K562 (cell line): ENCODE data around the gene LUC7L. TPM values are rescaled to one million over a fixed set of nuclear protein-coding genes. Genes with fewer than 3 reads are reported as not detected.

Source experiments
- CBFA2T2 ChIP-seq: fragments of 450-650 bp; conservative IDR thresholded peaks from 2 replicates; pipeline ENCODE4 v1.6.1; 2017; ENCODE audit warnings: mild to moderate bottlenecking
- CBFA2T3 ChIP-seq: fragments of 450-650 bp; IDR thresholded peaks from 2 replicates; pipeline ENCODE4 v1.6.1; 2017
- EP300 ChIP-seq: IDR thresholded peaks from 2 replicates; pipeline ENCODE4 v1.6.1; 2012; ENCODE audit warnings: low read length, improper control_type of control experiment
- HMGN3 ChIP-seq: IDR thresholded peaks from 2 replicates; pipeline ENCODE4 v1.6.1; 2011; ENCODE audit warnings: borderline replicate concordance, low read depth, mild to moderate bottlenecking, mixed read lengths, low read length; ENCODE audit not compliant: insufficient read length; ENCODE audit errors: extremely low read depth
- MCM2 ChIP-seq: fragments of 450-650 bp; IDR thresholded peaks from 2 replicates; pipeline ENCODE4 v1.6.1; 2017; ENCODE audit warnings: low read depth, mild to moderate bottlenecking
- MYC ChIP-seq, 2 experiments: fragments of 250-450 bp in 1 of 2; sonication (Bioruptor Pico) in 1 of 2; IDR thresholded peaks; 2 replicates each; pipeline versions ENCODE4 v1.5.1 to v1.6.1; 2012 to 2021; ENCODE audit warnings: low read depth in 2 of 2, borderline replicate concordance in 1 of 2, improper control_type of control experiment in 1 of 2, low read length in 1 of 2, mild to moderate bottlenecking in 1 of 2, moderate library complexity in 1 of 2
- NFXL1 ChIP-seq: fragments of 450-650 bp; formaldehyde crosslinking; IDR thresholded peaks from 2 replicates; pipeline ENCODE4 v1.4.0; 2021; ENCODE audit warnings: mild to moderate bottlenecking
- PML ChIP-seq: IDR thresholded peaks from 2 replicates; pipeline ENCODE4 v1.6.1; 2012; ENCODE audit warnings: low read length, inconsistent platforms
- TARDBP ChIP-seq: fragments of 450-650 bp; IDR thresholded peaks from 2 replicates; pipeline ENCODE4 v1.6.1; 2016
- YY1 ChIP-seq, 3 experiments: IDR thresholded peaks; 2 replicates each; pipeline ENCODE4 v1.6.1; 2011; ENCODE audit warnings: low read length in 2 of 3, mild to moderate bottlenecking in 2 of 3, moderate library complexity in 2 of 3, borderline replicate concordance in 1 of 3, control low read depth in 1 of 3, low read depth in 1 of 3; ENCODE audit not compliant: insufficient read depth in 3 of 3, insufficient replicate concordance in 2 of 3, control insufficient read depth in 1 of 3, insufficient read length in 1 of 3; ENCODE audit errors: extremely low read depth in 1 of 3
- ZNF239 ChIP-seq: fragments of 250-450 bp; sonication (Bioruptor Pico); IDR thresholded peaks from 2 replicates; pipeline ENCODE4 v1.4.0; 2020; ENCODE audit warnings: mild to moderate bottlenecking
- ZNF347 ChIP-seq: fragments of 450-650 bp; formaldehyde crosslinking; IDR thresholded peaks from 2 replicates; pipeline ENCODE4 v1.4.0; 2020; ENCODE audit warnings: low read depth, mild to moderate bottlenecking, moderate library complexity
- polyA plus RNA-seq, 8 experiments: library from polyadenylated mRNA; depleted of rRNA in 4 of 8; stranded (reverse) in 5 of 8; unstranded in 3 of 8; fragments of >200 nt; fragmentation: Nextera tagmentation in 2 of 8; fragmentation: Illumina TruSeq in 1 of 8; extraction: Ambion mirVana in 2 of 8; extraction: Trizol in 1 of 8; gene quantifications; 2 replicates each; pipeline versions ENCODE4 v1.2.1 to v1.2.3, GENCODE V29; 2011 to 2014; ENCODE audit warnings: inconsistent platforms in 1 of 8, missing spikeins in 1 of 8
- total RNA-seq, 7 experiments: library from RNA; depleted of rRNA in 6 of 7; stranded (reverse); fragments of >200 nt in 6 of 7; fragmentation: Illumina TruSeq in 2 of 7; extraction: Trizol in 2 of 7; gene quantifications; 2 replicates each; pipeline versions ENCODE4 v1.2.1 to v1.2.3, GENCODE V29; 2011 to 2021; ENCODE audit warnings: low replicate concordance in 1 of 7
- TF ChIP-seq, protein P1 (sequence below): IDR thresholded peaks from 2 replicates; pipeline ENCODE4 v1.6.1; 2012; ENCODE audit warnings: low read depth, low read length, improper control_type of control experiment, borderline replicate concordance
- TF ChIP-seq, protein P2 (sequence below): fragments of 450-650 bp; IDR thresholded peaks from 2 replicates; pipeline ENCODE4 v1.6.1; 2016; ENCODE audit warnings: mild to moderate bottlenecking
- TF ChIP-seq, protein P3 (sequence below): fragments of 250-450 bp; sonication (Bioruptor Pico); IDR thresholded peaks from 2 replicates; pipeline ENCODE4 v1.4.0; 2020; ENCODE audit warnings: mild to moderate bottlenecking
- TF ChIP-seq, protein P4 (sequence below): fragments of 250-450 bp; sonication (Bioruptor Pico); IDR thresholded peaks from 2 replicates; pipeline ENCODE4 v1.5.0; 2021
- TF ChIP-seq, protein P5 (sequence below): fragments of 450-650 bp; formaldehyde crosslinking; IDR thresholded peaks from 2 replicates; pipeline ENCODE4 v1.4.0; 2020; ENCODE audit warnings: mild to moderate bottlenecking, moderate library complexity

The LUC7L gene
- total and polyA plus RNA-seq, 9 of the 15 experiments (the other 6 are each of a cell fraction or from before 2014, with no cell fraction given), result 1.7 to 93.3 (median 59.5) TPM

DNA sequence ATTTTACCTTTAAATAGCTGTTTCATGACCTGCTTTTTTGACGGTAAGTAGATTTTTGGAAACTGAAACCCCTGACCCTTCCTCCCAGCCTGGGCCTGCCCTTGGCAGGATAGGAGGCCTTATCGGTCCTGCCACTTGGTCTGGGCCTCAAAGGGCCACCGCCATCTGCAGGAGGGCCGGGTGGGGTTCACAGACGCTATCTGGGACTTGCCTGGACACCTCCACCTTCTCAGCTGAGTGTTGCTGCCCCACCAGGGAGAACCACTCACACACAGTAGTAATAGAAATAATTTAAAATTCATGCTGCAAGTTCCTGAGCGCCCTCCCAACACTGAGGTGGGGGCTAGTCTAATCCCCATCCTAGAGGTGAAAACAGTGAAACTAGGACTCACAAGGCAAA lies 86.2 kb downstream of the LUC7L start (continued):
- TF ChIP-seq, protein P1, sequence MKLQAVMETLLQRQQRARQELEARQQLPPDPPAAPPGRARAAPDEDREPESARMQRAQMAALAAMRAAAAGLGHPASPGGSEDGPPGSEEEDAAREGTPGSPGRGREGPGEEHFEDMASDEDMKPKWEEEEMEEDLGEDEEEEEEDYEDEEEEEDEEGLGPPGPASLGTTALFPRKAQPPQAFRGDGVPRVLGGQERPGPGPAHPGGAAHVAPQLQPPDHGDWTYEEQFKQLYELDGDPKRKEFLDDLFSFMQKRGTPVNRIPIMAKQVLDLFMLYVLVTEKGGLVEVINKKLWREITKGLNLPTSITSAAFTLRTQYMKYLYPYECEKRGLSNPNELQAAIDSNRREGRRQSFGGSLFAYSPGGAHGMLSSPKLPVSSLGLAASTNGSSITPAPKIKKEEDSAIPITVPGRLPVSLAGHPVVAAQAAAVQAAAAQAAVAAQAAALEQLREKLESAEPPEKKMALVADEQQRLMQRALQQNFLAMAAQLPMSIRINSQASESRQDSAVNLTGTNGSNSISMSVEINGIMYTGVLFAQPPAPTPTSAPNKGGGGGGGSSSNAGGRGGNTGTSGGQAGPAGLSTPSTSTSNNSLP, result no peak
- TF ChIP-seq ZNF347 (CRISPR knock-in tag) (no peak), CBFA2T2 (peak; percentile 97), YY1 (IDR thresholded peaks at IDR 0.05; ENCODE audit: borderline replicate concordance in 1 of 3, control insufficient read depth in 1 of 3, extremely low read depth in 1 of 3, insufficient read depth in 3 of 3, insufficient read length in 1 of 3, insufficient replicate concordance in 2 of 3, low read depth in 1 of 3, low read length in 2 of 3) (peak in 2 of 3 experiments; percentile 60 to 71), EP300 (peak; percentile 92), ZNF239 (peak; percentile 19; the same call in 1 of the 2 replicates), NFXL1 (CRISPR knock-in tag) (no peak), MYC (IDR thresholded peaks at IDR 0.05; ENCODE audit: low read depth, low read length) (no peak), MYC (CRISPR knock-in tag; IDR thresholded peaks at IDR 0.05; ENCODE audit: borderline replicate concordance, low read depth) (no peak), MCM2 (no peak), TARDBP (no peak), PML (peak; percentile 91), CBFA2T3 (peak; percentile 98), HMGN3 (peak; percentile 87)
- TF ChIP-seq, protein P2, sequence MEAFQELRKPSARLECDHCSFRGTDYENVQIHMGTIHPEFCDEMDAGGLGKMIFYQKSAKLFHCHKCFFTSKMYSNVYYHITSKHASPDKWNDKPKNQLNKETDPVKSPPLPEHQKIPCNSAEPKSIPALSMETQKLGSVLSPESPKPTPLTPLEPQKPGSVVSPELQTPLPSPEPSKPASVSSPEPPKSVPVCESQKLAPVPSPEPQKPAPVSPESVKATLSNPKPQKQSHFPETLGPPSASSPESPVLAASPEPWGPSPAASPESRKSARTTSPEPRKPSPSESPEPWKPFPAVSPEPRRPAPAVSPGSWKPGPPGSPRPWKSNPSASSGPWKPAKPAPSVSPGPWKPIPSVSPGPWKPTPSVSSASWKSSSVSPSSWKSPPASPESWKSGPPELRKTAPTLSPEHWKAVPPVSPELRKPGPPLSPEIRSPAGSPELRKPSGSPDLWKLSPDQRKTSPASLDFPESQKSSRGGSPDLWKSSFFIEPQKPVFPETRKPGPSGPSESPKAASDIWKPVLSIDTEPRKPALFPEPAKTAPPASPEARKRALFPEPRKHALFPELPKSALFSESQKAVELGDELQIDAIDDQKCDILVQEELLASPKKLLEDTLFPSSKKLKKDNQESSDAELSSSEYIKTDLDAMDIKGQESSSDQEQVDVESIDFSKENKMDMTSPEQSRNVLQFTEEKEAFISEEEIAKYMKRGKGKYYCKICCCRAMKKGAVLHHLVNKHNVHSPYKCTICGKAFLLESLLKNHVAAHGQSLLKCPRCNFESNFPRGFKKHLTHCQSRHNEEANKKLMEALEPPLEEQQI, result no peak
- TF ChIP-seq, protein P3, sequence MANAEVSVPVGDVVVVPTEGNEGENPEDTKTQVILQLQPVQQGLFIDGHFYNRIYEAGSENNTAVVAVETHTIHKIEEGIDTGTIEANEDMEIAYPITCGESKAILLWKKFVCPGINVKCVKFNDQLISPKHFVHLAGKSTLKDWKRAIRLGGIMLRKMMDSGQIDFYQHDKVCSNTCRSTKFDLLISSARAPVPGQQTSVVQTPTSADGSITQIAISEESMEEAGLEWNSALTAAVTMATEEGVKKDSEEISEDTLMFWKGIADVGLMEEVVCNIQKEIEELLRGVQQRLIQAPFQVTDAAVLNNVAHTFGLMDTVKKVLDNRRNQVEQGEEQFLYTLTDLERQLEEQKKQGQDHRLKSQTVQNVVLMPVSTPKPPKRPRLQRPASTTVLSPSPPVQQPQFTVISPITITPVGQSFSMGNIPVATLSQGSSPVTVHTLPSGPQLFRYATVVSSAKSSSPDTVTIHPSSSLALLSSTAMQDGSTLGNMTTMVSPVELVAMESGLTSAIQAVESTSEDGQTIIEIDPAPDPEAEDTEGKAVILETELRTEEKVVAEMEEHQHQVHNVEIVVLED (CRISPR knock-in tag), result 0 out of 2 replicates have a peak, but pooled peaks have one; percentile 41
- TF ChIP-seq, protein P4, sequence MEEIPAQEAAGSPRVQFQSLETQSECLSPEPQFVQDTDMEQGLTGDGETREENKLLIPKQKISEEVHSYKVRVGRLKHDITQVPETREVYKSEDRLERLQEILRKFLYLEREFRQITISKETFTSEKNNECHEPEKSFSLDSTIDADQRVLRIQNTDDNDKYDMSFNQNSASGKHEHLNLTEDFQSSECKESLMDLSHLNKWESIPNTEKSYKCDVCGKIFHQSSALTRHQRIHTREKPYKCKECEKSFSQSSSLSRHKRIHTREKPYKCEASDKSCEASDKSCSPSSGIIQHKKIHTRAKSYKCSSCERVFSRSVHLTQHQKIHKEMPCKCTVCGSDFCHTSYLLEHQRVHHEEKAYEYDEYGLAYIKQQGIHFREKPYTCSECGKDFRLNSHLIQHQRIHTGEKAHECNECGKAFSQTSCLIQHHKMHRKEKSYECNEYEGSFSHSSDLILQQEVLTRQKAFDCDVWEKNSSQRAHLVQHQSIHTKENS, result no peak
- TF ChIP-seq, protein P5, sequence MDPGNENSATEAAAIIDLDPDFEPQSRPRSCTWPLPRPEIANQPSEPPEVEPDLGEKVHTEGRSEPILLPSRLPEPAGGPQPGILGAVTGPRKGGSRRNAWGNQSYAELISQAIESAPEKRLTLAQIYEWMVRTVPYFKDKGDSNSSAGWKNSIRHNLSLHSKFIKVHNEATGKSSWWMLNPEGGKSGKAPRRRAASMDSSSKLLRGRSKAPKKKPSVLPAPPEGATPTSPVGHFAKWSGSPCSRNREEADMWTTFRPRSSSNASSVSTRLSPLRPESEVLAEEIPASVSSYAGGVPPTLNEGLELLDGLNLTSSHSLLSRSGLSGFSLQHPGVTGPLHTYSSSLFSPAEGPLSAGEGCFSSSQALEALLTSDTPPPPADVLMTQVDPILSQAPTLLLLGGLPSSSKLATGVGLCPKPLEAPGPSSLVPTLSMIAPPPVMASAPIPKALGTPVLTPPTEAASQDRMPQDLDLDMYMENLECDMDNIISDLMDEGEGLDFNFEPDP, result no peak
